GM12873 (cell line): ENCODE results near the gene DNM1.

Source experiments
- TF ChIP-seq, protein P1 (sequence below): IDR thresholded peaks from 2 replicates; pipeline ENCODE4 v1.5.1; 2012; ENCODE audit warnings: low read depth, mild to moderate bottlenecking, moderate library complexity, low read length, control low read depth; ENCODE audit not compliant: insufficient read depth; ENCODE audit errors: missing control alignments

Gene DNM1

DNA sequence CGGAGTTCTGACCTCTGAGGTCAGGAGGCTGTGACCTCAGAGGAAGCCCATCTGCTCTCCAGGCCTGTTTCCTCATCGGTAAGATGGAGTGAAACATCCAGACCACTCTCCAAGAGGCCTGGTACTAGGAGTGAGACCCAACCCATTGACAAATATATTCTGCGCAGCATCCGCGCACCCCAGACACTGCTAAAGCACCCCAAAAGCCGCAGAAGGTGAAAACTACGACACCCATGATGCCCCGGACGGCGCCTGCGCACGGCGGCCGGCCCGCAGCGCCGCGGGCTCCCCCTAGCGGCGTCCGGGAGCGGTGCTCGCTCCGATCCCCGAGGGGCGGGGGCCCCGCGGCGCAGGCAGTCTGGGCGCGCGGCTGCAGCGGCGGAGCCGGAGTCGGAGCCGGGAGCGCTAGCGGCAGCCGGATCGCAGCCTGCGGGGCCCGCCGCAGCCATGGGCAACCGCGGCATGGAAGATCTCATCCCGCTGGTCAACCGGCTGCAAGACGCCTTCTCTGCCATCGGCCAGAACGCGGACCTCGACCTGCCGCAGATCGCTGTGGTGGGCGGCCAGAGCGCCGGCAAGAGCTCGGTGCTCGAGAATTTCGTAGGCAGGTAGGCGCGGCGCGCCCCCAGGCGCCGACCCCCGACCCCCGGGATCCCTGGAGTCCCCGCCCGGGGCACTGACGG is at the start of gene DNM1:
Gene DNM1 (plus strand): TSS at position 356 of the 683 bp plus-strand sequence. CDS start 92 bp downstream, at position 448.
- TF ChIP-seq, protein P1, sequence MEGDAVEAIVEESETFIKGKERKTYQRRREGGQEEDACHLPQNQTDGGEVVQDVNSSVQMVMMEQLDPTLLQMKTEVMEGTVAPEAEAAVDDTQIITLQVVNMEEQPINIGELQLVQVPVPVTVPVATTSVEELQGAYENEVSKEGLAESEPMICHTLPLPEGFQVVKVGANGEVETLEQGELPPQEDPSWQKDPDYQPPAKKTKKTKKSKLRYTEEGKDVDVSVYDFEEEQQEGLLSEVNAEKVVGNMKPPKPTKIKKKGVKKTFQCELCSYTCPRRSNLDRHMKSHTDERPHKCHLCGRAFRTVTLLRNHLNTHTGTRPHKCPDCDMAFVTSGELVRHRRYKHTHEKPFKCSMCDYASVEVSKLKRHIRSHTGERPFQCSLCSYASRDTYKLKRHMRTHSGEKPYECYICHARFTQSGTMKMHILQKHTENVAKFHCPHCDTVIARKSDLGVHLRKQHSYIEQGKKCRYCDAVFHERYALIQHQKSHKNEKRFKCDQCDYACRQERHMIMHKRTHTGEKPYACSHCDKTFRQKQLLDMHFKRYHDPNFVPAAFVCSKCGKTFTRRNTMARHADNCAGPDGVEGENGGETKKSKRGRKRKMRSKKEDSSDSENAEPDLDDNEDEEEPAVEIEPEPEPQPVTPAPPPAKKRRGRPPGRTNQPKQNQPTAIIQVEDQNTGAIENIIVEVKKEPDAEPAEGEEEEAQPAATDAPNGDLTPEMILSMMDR: peak; percentile 85

GRCh38 chr9:128153947-128154695 is 49.1 kb upstream of the DNM1 start:
- TF ChIP-seq, protein P1: no peak

GRCh38 chr9:128155736-128156500 is 47.3 kb upstream of the DNM1 start:
- TF ChIP-seq, protein P1: no peak

- TF ChIP-seq, protein P1: no peak
Observed at GRCh38 chr9:128159522-128159783, 43.7 kb upstream of the DNM1 start.

DNA sequence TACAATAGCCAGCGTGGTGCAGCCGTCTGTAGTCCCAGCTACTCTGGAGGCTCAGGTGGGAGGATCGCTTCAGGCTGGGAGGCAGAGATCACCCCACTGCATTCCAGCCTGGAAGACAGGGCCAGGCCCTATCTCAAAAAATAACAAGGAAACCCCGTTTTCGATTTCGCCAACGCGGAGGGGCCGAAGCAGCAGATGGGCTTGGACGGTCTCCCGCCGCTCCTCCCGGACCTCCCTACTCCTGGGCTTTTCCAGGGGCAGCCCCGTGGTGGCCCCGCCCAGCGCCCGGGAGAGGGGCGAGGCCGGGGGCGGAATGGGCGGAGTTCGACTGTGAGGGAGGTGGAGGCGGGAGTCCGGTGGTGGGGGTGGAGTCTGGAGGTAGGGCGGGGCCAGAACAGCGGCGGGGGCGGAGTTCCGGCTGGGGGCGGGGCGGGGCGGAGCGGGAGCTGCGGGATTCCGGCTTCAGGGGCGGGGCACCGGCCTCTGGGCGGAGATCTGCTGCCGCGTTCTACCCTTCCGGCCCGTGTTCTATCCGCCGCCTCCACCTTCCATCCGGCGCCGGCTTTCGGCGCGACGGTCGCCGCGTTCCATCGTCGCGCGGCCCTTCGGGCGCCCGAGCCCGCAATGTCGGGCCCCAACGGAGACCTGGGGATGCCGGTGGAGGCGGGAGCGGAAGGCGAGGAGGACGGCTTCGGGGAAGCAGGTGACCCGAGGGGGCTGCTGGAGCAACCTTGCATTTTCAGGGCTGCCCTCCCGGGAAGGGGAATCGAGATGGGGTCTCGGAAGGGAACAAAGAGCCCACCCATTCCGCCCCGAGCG is 43.2 kb upstream of the DNM1 start, which contains the start of gene BBLN:
Gene BBLN (plus strand): TSS at position 482 of the 819 bp plus-strand sequence. CDS start 143 bp downstream, at position 625.
- TF ChIP-seq, protein P1: no peak

GRCh38 chr9:128160603-128160987 is 42.6 kb upstream of the DNM1 start:
- TF ChIP-seq, protein P1: no peak
